ENCODE results near the gene SGPP1. TPM values are rescaled to one million over a fixed set of nuclear protein-coding genes. Genes with fewer than 3 reads are reported as not detected.
"Not testable (repeated sequence)": the region's sequence is repeated elsewhere in the genome, so short reads cannot be mapped to it uniquely, and the experiment has no call there.

Gene SGPP1
- total RNA-seq, 1 donor from 2014 or later = 19.8 TPM

DNA sequence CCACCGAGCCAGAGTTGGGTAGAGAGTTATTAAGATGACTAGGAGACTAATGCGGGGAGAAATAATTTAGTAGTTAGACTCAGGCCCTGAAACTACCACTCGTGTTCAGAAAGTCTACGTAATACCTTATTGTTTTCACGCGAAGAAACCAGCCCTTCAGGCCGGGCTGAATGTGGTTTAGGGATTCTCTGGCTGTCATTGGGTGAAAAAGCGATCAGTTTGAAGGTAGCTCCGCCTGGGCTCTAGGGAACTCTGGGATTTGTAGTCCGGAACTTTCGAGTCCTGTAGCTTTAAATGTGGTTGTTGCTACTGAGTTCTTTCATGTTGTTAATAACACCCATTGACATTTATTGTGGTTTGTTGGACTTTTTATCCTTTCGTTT lies 85.6 kb downstream of the SGPP1 start:
- Mint-ChIP-seq H3K9me3 (ENCODE audit: unreplicated experiment) (peaks cover under 1% of the 10 kb centered on the region), H3K4me3 (ENCODE audit: unreplicated experiment) (peak overlapping the region; percentile 97), H3K27ac (ENCODE audit: unreplicated experiment) (peak overlapping the region; percentile 95), H3K36me3 (ENCODE audit: unreplicated experiment) (peaks cover 4% of the 10 kb centered on the region), H3K27me3 (ENCODE audit: unreplicated experiment) (no peaks in the 10 kb centered on the region), H3K4me1 (ENCODE audit: unreplicated experiment) (peaks cover 11% of the 10 kb centered on the region)
- DNase-seq (ENCODE audit: extremely low spot score, unreplicated experiment) = peak; percentile 90
- TF ChIP-seq, protein P1, sequence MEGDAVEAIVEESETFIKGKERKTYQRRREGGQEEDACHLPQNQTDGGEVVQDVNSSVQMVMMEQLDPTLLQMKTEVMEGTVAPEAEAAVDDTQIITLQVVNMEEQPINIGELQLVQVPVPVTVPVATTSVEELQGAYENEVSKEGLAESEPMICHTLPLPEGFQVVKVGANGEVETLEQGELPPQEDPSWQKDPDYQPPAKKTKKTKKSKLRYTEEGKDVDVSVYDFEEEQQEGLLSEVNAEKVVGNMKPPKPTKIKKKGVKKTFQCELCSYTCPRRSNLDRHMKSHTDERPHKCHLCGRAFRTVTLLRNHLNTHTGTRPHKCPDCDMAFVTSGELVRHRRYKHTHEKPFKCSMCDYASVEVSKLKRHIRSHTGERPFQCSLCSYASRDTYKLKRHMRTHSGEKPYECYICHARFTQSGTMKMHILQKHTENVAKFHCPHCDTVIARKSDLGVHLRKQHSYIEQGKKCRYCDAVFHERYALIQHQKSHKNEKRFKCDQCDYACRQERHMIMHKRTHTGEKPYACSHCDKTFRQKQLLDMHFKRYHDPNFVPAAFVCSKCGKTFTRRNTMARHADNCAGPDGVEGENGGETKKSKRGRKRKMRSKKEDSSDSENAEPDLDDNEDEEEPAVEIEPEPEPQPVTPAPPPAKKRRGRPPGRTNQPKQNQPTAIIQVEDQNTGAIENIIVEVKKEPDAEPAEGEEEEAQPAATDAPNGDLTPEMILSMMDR (IDR thresholded peaks at IDR 0.05) = no peak

DNA sequence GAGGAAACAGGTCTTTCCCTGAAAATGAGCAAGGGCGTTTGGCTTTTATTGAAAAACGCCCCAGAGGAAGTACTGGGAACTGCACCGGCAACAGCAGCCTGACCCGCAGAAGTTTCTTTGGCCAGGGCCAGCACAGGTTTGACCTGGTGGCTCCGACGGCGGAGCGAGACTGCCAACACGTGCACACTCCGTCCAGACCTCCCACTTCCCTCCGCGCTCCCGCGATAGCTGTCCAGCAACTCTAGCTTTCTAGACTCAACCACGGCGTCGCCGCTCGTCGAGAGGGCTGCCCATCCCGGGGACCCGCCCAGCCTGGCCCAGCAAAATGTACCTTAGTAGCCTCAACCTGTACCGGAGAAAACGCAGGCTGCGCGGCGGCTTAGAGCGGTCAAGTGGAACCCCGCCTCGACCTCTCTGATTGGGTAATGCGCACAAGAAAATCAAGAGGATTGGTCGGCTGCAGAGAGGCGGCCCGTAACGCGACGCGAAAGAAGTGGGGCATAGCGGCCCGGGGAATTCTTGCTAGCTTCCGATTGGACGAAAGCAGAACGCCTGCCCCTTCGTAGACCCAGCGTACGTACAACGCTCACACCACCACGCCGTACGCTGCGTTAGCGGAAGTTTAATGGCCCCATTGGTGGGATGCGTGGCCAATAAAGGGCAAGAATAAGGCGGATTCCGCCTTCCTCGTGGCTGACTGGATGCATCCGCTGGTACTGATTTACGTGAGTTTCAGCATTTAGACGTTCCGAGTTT lies 86.2 kb downstream of the SGPP1 start, which contains the start of gene WDR89:
WDR89 (minus strand) TSS at position 399 of the 756 bp plus-strand sequence. CDS start 41,929 bp downstream, outside the sequence.
- Mint-ChIP-seq H3K9me3 (ENCODE audit: unreplicated experiment) (peaks cover 6% of the 10 kb centered on the region), H3K36me3 (ENCODE audit: unreplicated experiment) (peaks cover 7% of the 10 kb centered on the region), H3K4me3 (ENCODE audit: unreplicated experiment) (peak within 1 kb of the TSS; percentile 97), H3K4me1 (ENCODE audit: unreplicated experiment) (peaks cover 11% of the 10 kb centered on the region), H3K27me3 (ENCODE audit: unreplicated experiment) (no peaks in the 10 kb centered on the region), H3K27ac (ENCODE audit: unreplicated experiment) (peak within 1 kb of the TSS; percentile 95)
- DNase-seq (ENCODE audit: extremely low spot score, unreplicated experiment) = peak; percentile 99
- TF ChIP-seq, protein P1 (IDR thresholded peaks at IDR 0.05) = peak; percentile 73

DNA sequence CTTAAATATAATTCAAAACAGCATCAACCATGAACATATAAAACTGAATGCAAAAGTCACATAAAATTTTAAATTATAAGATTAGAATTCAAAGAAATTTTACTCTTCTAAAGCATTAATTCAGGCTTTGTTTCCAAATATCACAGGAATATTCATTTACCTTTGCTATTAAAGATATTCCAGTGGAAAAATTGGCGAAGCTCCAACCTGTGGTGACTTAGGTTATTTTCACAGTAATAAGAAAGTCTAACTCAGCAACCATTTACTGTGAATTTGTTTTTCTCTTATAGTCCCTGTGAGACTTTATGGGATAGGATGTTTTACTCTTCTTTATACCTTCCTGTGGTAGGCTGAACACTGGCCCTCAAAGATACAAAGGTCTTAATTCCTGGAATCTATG lies 89.4 kb downstream of the SGPP1 start:
- no peaks in the 10 kb centered on the region for H3K27me3 Mint-ChIP-seq (ENCODE audit: unreplicated experiment)
- peaks cover 21% of the 10 kb centered on the region for H3K36me3 Mint-ChIP-seq (ENCODE audit: unreplicated experiment)
- no peak overlapping the region for H3K4me3 Mint-ChIP-seq (ENCODE audit: unreplicated experiment)

DNA sequence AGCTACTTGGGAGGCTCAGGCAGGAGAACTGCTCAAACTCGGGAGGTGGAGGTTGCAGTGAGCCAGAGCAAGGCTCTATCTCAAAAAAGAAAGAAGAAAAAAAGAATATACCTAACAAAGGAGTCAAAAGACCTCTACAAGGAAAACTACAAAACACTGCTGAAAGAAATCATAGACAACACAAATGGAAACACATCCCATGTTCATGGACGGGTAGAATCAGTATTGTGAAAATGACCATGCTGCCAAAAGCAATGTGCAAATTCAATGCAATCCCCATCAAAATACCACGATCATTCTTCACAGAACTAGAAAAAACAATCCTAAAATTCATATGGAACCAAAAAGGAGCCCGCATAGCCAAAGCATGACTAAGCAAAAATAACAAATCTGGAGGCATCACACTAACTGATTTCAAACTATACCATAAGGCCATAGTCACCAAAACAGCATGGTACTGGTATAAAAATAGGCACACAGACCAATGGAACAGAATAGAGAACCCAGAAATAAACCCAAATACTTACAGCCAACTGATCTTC lies 91.7 kb downstream of the SGPP1 start:
- H3K4me3 Mint-ChIP-seq (ENCODE audit: unreplicated experiment); DNase-seq (ENCODE audit: extremely low spot score, unreplicated experiment); H3K27me3 Mint-ChIP-seq (ENCODE audit: unreplicated experiment): not testable (repeated sequence)
- Mint-ChIP-seq H3K4me1 (ENCODE audit: unreplicated experiment) (peaks cover 11% of the 10 kb centered on the region), H3K36me3 (ENCODE audit: unreplicated experiment) (peaks cover 21% of the 10 kb centered on the region), H3K27ac (ENCODE audit: unreplicated experiment) (peak overlapping the region; percentile 44), H3K9me3 (ENCODE audit: unreplicated experiment) (peaks cover 22% of the 10 kb centered on the region)

More for the DNA sequence above, 89.4 kb downstream of the SGPP1 start:
- Mint-ChIP-seq H3K9me3 (ENCODE audit: unreplicated experiment) (peaks cover 22% of the 10 kb centered on the region), H3K4me1 (ENCODE audit: unreplicated experiment) (peaks cover 11% of the 10 kb centered on the region), H3K27ac (ENCODE audit: unreplicated experiment) (peak overlapping the region; percentile 25)
- no peak for DNase-seq (ENCODE audit: extremely low spot score, unreplicated experiment)
- TF ChIP-seq, protein P1 (IDR thresholded peaks at IDR 0.05) = no peak

Other genes starting within 250 kb of the SGPP1 start
- gene PPP2R5E, start 184.7 kb downstream of the SGPP1 start, total RNA-seq = 43.3 and 43.7 TPM in 2 replicates
- gene WDR89, start 86.2 kb downstream of the SGPP1 start, total RNA-seq = 8.8 and 9.2 TPM in 2 replicates
- 28.4 and 31.9 TPM in 2 replicates for gene SYNE2, start 124.9 kb upstream of the SGPP1 start, total RNA-seq